GM21367 (cell line): ENCODE data around the gene METTL25.

Experiments used
- ATAC-seq: cut with Tn5 transposase; IDR thresholded peaks from one replicate; pipeline ENCODE4 v1.9.1; 2021; ENCODE audit not compliant: unreplicated experiment

Gene METTL25

GRCh38 chr12:82406651-82407050 lies 48.3 kb downstream of the METTL25 start:
- no peak for ATAC-seq

- no peak for ATAC-seq
Measured at GRCh38 chr12:82407481-82407880, 49.2 kb downstream of the METTL25 start.

GRCh38 chr12:82408844-82409243 lies 50.5 kb downstream of the METTL25 start:
- ATAC-seq: no peak

GRCh38 chr12:82411546-82412230 lies 53.4 kb downstream of the METTL25 start:
- ATAC-seq: no peak

- ATAC-seq: no peak
Measured at GRCh38 chr12:82412246-82412645, 53.9 kb downstream of the METTL25 start.

- no peak for ATAC-seq
Measured at GRCh38 chr12:82414044-82414443, 55.7 kb downstream of the METTL25 start.

GRCh38 chr12:82414926-82415325 lies 56.6 kb downstream of the METTL25 start:
- ATAC-seq: no peak

GRCh38 chr12:82415402-82415801 lies 57.1 kb downstream of the METTL25 start:
- ATAC-seq: no peak

GRCh38 chr12:82425241-82425640 lies 66.9 kb downstream of the METTL25 start:
- no peak for ATAC-seq

- no peak for ATAC-seq
Measured at GRCh38 chr12:82426081-82426480, 67.8 kb downstream of the METTL25 start.

GRCh38 chr12:82426586-82426985 lies 68.3 kb downstream of the METTL25 start:
- ATAC-seq: no peak

GRCh38 chr12:82430541-82431145 lies 72.3 kb downstream of the METTL25 start:
- no peak for ATAC-seq

- ATAC-seq: no peak
Measured at GRCh38 chr12:82434392-82434911, 76.1 kb downstream of the METTL25 start.

- ATAC-seq: no peak
Measured at GRCh38 chr12:82436354-82436753, 78.0 kb downstream of the METTL25 start.

GRCh38 chr12:82437744-82438143 lies 79.4 kb downstream of the METTL25 start:
- ATAC-seq: no peak

GRCh38 chr12:82438356-82438755 lies 80.0 kb downstream of the METTL25 start:
- no peak for ATAC-seq

- ATAC-seq: no peak
Measured at GRCh38 chr12:82440885-82441284, 82.6 kb downstream of the METTL25 start.

- ATAC-seq: no peak
Measured at GRCh38 chr12:82448911-82449578, 90.7 kb downstream of the METTL25 start.

GRCh38 chr12:82456633-82457032 lies 98.3 kb downstream of the METTL25 start:
- ATAC-seq: no peak

- ATAC-seq: no peak
Measured at GRCh38 chr12:82458101-82458500, 99.8 kb downstream of the METTL25 start.

- no peak for ATAC-seq
Measured at GRCh38 chr12:82461393-82461792, 103.1 kb downstream of the METTL25 start.

- ATAC-seq: no peak
Measured at GRCh38 chr12:82461836-82462235, 103.5 kb downstream of the METTL25 start.
